ENCODE measurements around the gene EFNA1.

DNA sequence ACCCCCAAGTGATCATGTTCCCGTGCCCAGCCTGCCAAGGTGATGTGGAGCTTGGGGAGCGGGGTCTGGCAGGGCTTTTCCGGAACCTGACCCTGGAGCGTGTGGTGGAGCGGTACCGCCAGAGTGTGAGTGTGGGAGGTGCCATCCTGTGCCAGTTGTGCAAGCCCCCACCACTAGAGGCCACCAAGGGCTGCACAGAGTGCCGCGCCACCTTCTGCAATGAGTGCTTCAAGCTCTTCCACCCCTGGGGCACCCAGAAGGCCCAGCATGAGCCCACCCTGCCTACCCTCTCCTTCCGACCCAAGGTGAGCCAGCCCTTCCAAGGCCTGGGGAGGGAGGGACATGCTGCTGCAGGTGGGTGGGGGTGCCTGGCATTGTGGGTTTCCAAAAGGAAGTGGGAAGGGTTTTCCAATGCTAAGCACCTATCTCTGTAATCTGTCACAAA lies 48.3 kb downstream of the EFNA1 start:
- TF ChIP-seq MXI1 (IDR thresholded peaks at IDR 0.05; ENCODE audit: borderline replicate concordance, low read depth, low read length) (no peak), SMC3 (IDR thresholded peaks at IDR 0.05; ENCODE audit: low read depth, low read length) (no peak), USF2 (IDR thresholded peaks at IDR 0.05; ENCODE audit: low read depth, low read length) (no peak), POLR2A (IDR thresholded peaks at IDR 0.05; ENCODE audit: low read depth, low read length) (no peak), CEBPB (IDR thresholded peaks at IDR 0.05; ENCODE audit: low read depth, low read length) (no peak), BHLHE40 (IDR thresholded peaks at IDR 0.05; ENCODE audit: low read depth, low read length) (no peak), RAD21 (IDR thresholded peaks at IDR 0.05; ENCODE audit: low read length) (no peak), RFX5 (IDR thresholded peaks at IDR 0.05; ENCODE audit: low read depth, low read length) (no peak), MAZ (IDR thresholded peaks at IDR 0.05; ENCODE audit: borderline replicate concordance, low read depth, low read length) (no peak), FOS (IDR thresholded peaks at IDR 0.05; ENCODE audit: low read depth, low read length) (no peak), MAFK (IDR thresholded peaks at IDR 0.05; ENCODE audit: low read depth, low read length) (no peak)
- TF ChIP-seq, protein P1, sequence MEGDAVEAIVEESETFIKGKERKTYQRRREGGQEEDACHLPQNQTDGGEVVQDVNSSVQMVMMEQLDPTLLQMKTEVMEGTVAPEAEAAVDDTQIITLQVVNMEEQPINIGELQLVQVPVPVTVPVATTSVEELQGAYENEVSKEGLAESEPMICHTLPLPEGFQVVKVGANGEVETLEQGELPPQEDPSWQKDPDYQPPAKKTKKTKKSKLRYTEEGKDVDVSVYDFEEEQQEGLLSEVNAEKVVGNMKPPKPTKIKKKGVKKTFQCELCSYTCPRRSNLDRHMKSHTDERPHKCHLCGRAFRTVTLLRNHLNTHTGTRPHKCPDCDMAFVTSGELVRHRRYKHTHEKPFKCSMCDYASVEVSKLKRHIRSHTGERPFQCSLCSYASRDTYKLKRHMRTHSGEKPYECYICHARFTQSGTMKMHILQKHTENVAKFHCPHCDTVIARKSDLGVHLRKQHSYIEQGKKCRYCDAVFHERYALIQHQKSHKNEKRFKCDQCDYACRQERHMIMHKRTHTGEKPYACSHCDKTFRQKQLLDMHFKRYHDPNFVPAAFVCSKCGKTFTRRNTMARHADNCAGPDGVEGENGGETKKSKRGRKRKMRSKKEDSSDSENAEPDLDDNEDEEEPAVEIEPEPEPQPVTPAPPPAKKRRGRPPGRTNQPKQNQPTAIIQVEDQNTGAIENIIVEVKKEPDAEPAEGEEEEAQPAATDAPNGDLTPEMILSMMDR (conservative IDR thresholded peaks at IDR 0.05; ENCODE audit: low read depth, low read length): no peak
